HepG2 (cell line): Measurements from ENCODE around the gene PRSS1. TPM values are rescaled to one million over a fixed set of nuclear protein-coding genes. Genes with fewer than 3 reads are reported as not detected.

Experiments
- ATAC-seq: fragments of 200-7000 bp; cut with Tn5 transposase; 3 replicates; pipeline ENCODE4 v1.9.1; 2020; ENCODE audit warnings: mild to moderate bottlenecking, moderate library complexity
- BruUV-seq: library from RNA; stranded (reverse); fragments of 400-500 nt; replicated peaks from 2 replicates; lab custom pipeline; 2021; lab: Mats Ljungman, UMichigan
- CTCF ChIA-PET: fragments of 300-600 bp; formaldehyde crosslinking; extraction: SDS; loops from one replicate; lab custom pipeline; 2021; ENCODE audit warnings: low total read pairs, inconsistent platforms, low intra/inter-chr PET ratio; lab: Yijun Ruan, JAX
- POLR2A ChIA-PET: fragments of 350-600 bp; sonication (Branson Sonifier 250); formaldehyde crosslinking; loops from one replicate; lab custom pipeline; 2020; ENCODE audit warnings: antibody characterized with exemption, inconsistent platforms; lab: Yijun Ruan, JAX
- DNase-seq: peaks from one replicate; pipeline ENCODE4 v3.0.0-alpha.2; 2015; ENCODE audit warnings: low spot score
- FAIRE-seq: peaks from 3 replicates; lab custom pipeline; 2011; peaks lifted over from hg19 to GRCh38; lab: Jason Lieb, UNC
- H2AFZ ChIP-seq: one replicate; pipeline ENCODE4 v1.6.1; 2011; ENCODE audit warnings: low read length, inconsistent platforms
- H3K27ac ChIP-seq: fragments of 300-600 bp; 3 replicates; pipeline ENCODE4 v1.8.0; 2011; ENCODE audit warnings: mixed run types, mild to moderate bottlenecking, mixed read lengths, low read length, inconsistent platforms; ENCODE audit not compliant: insufficient read depth; ENCODE audit errors: extremely low read length
- H3K27me3 ChIP-seq, 2 experiments: fragments of 200-600 bp in 1 of 2; 2 replicates in 1 of 2; 3 replicates in 1 of 2; pipeline versions ENCODE4 v1.6.0 to v1.8.0; 2011; ENCODE audit warnings: low read length in 2 of 2, mild to moderate bottlenecking in 2 of 2, moderate library complexity in 2 of 2, inconsistent platforms in 1 of 2; ENCODE audit not compliant: insufficient read depth in 2 of 2, control insufficient read depth in 1 of 2
- H3K36me3 ChIP-seq, 2 experiments: fragments of 200-600 bp in 1 of 2; replicated peaks in 1 of 2; 2 replicates in 1 of 2; 3 replicates in 1 of 2; pipeline versions ENCODE4 v1.5.1 to v1.8.0; 2011; ENCODE audit warnings: low read length in 2 of 2, inconsistent platforms in 1 of 2; ENCODE audit not compliant: insufficient read depth in 2 of 2, control insufficient read depth in 1 of 2
- H3K4me1 ChIP-seq: 2 replicates; pipeline ENCODE4 v1.5.1; 2012; ENCODE audit warnings: low read length, inconsistent platforms; ENCODE audit not compliant: insufficient read depth
- H3K4me2 ChIP-seq: 2 replicates; pipeline ENCODE4 v1.6.0; 2011; ENCODE audit warnings: low read depth, low read length, inconsistent platforms
- H3K4me3 ChIP-seq, 3 experiments: fragments of 200-600 bp in 1 of 3; sonication (generic), shearing (Covaris generic) in 1 of 3; replicated peaks in 1 of 3; 2 replicates each; pipeline ENCODE4 v1.5.1; 2011 to 2016; ENCODE audit warnings: low read length in 3 of 3, inconsistent platforms in 2 of 3, low read depth in 2 of 3, mild to moderate bottlenecking in 2 of 3, control low read depth in 1 of 3, mixed read lengths in 1 of 3; ENCODE audit not compliant: insufficient read depth in 1 of 3
- H3K79me2 ChIP-seq: one replicate; pipeline ENCODE4 v1.6.1; 2011; ENCODE audit warnings: low read length, inconsistent platforms; ENCODE audit not compliant: insufficient read depth
- H3K9ac ChIP-seq: 2 replicates; pipeline ENCODE4 v1.6.0; 2011; ENCODE audit warnings: mild to moderate bottlenecking, low read depth, low read length, inconsistent platforms; ENCODE audit not compliant: insufficient read depth
- H3K9me3 ChIP-seq: 2 replicates; pipeline ENCODE4 v1.5.1; 2012; ENCODE audit warnings: mild to moderate bottlenecking, low read length
- H4K20me1 ChIP-seq: 2 replicates; pipeline ENCODE4 v1.6.0; 2011; ENCODE audit warnings: inconsistent platforms, mild to moderate bottlenecking, low read length, moderate library complexity; ENCODE audit not compliant: insufficient read depth
- BRD4 ChIP-seq: sonication (generic); formaldehyde crosslinking; IDR thresholded peaks from 2 replicates; pipeline ENCODE4 v1.4.0; 2020; ENCODE audit warnings: missing genetic modification reagents
- HNF1B ChIP-seq: sonication (generic); formaldehyde crosslinking; IDR thresholded peaks from 2 replicates; pipeline ENCODE4 v1.5.1; 2020; ENCODE audit warnings: mild to moderate bottlenecking, moderate library complexity, missing genetic modification reagents
- KLF13 ChIP-seq: sonication (generic); formaldehyde crosslinking; IDR thresholded peaks from 2 replicates; pipeline ENCODE4 v1.4.0; 2020; ENCODE audit warnings: mild to moderate bottlenecking, missing genetic modification reagents
- MAFF ChIP-seq: IDR thresholded peaks from 2 replicates; pipeline ENCODE4 v1.6.1; 2011; ENCODE audit warnings: low read depth, low read length, improper control_type of control experiment
- MAZ ChIP-seq, 2 experiments: sonication (generic) in 1 of 2; formaldehyde crosslinking in 1 of 2; IDR thresholded peaks; 2 replicates each; pipeline versions ENCODE4 v1.5.0 to v1.6.1; 2012 to 2020; ENCODE audit warnings: low read depth in 2 of 2, mild to moderate bottlenecking in 2 of 2, borderline replicate concordance in 1 of 2, improper control_type of control experiment in 1 of 2, low read length in 1 of 2, missing genetic modification reagents in 1 of 2, moderate library complexity in 1 of 2
- RAD21 ChIP-seq: fragments of 450-650 bp; formaldehyde crosslinking; IDR thresholded peaks from 2 replicates; pipeline ENCODE4 v1.5.0; 2020; ENCODE audit warnings: mild to moderate bottlenecking
- ZBTB26 ChIP-seq: IDR thresholded peaks from 2 replicates; pipeline ENCODE4 v1.6.1; 2016; ENCODE audit warnings: missing compliant biosample characterization, missing genetic modification reagents, borderline replicate concordance
- ZNF33A ChIP-seq: sonication (generic); formaldehyde crosslinking; IDR thresholded peaks from 2 replicates; pipeline ENCODE4 v1.5.1; 2020; ENCODE audit warnings: missing genetic modification reagents, mild to moderate bottlenecking, moderate library complexity, borderline replicate concordance
- ZNF775 ChIP-seq: sonication (generic); formaldehyde crosslinking; IDR thresholded peaks from 2 replicates; pipeline ENCODE4 v1.4.0; 2020; ENCODE audit warnings: missing genetic modification reagents, mild to moderate bottlenecking, moderate library complexity, borderline replicate concordance
- ZSCAN12 ChIP-seq: sonication (generic); formaldehyde crosslinking; IDR thresholded peaks from 2 replicates; pipeline ENCODE4 v1.9.0; 2021; ENCODE audit warnings: mild to moderate bottlenecking, missing genetic modification reagents
- WGBS: methylation state at CpG from one replicate; pipeline ENCODE4 v1.1.6; 2017; ENCODE audit warnings: low lambda C conversion rate; 5-methylcytosine and 5-hydroxymethylcytosine counted together
- in situ Hi-C: cut with HindIII; loops from 2 replicates; pipeline ENCODE4 v1.10.0; 2017; ENCODE audit warnings: low pct_unique_long_range_greater_than_20kb; ENCODE audit not compliant: extremely low pct_ligation_motif_present
- intact Hi-C: fragments of 100-400 bp; cut with micrococcal nuclease; formaldehyde crosslinking; loops from one replicate; pipeline ENCODE4 v1.10.0; 2022; ENCODE audit not compliant: unreplicated experiment
- polyA plus RNA-seq, 8 experiments: library from polyadenylated mRNA; depleted of rRNA in 3 of 8; stranded (reverse) in 7 of 8; unstranded in 1 of 8; fragments of >200 nt; fragmentation: Illumina TruSeq in 4 of 8; extraction: Trizol in 4 of 8; gene quantifications; 2 replicates each; pipeline versions ENCODE4 v1.2.1 to v1.2.3, GENCODE V29; 2011 to 2016; ENCODE audit warnings: low read depth in 4 of 8, missing spikeins in 1 of 8, mixed read lengths in 1 of 8; ENCODE audit not compliant: insufficient read depth in 1 of 8
- total RNA-seq, 5 experiments: library from RNA; depleted of rRNA; stranded (reverse); fragments of >200 nt; fragmentation: Illumina TruSeq; extraction: Trizol; gene quantifications; 2 replicates each; pipeline ENCODE4 v1.2.3, GENCODE V29; 2016; ENCODE audit warnings: low read depth in 1 of 5

The PRSS1 gene
- total and polyA plus RNA-seq, 2 of the 13 experiments (the other 11 are each of a cell fraction or from before 2014, with no cell fraction given) = not detected

GRCh38 chr7:142718313-142718712, 31.0 kb upstream of the PRSS1 start:
- FAIRE-seq (no peak), DNase-seq (no peak), ATAC-seq (no peak)
- ChIA-PET CTCF (no interaction called here), POLR2A (no interaction called here)
- BruUV-seq = no TSS peak
- TF ChIP-seq HNF1B (CRISPR knock-in tag) (no peak), ZNF33A (no peak), ZNF775 (CRISPR knock-in tag) (no peak), ZBTB26 (no peak), RAD21 (CRISPR knock-in tag) (no peak), MAFF (no peak), MAZ (IDR thresholded peaks at IDR 0.05; ENCODE audit: borderline replicate concordance, low read depth, low read length) (no peak), MAZ (CRISPR knock-in tag; IDR thresholded peaks at IDR 0.05; ENCODE audit: low read depth) (no peak), KLF13 (CRISPR knock-in tag) (no peak), ZSCAN12 (CRISPR knock-in tag) (no peak), BRD4 (CRISPR knock-in tag) (no peak)
- H3K4me1 ChIP-seq = no peaks in the 10 kb centered on the region
- H4K20me1 ChIP-seq = no peaks in the 10 kb centered on the region
- no peak overlapping the region for H3K9ac ChIP-seq
- in situ Hi-C loops = no loop called here
- H3K79me2 ChIP-seq = no peaks in the 10 kb centered on the region
- no peak overlapping the region for H3K4me2 ChIP-seq
- no peaks in the 10 kb centered on the region for H3K9me3 ChIP-seq
- H3K27me3 ChIP-seq = peaks cover 0 to 20% of the 10 kb centered on the region in 2 experiments; a peak in 1 of 5 replicates
- no peaks in the 10 kb centered on the region for H3K36me3 ChIP-seq
- 3% methylated on average over 1 of the region's 1 CpG for WGBS
- H3K4me3 ChIP-seq = no peak overlapping the region
- intact Hi-C loops = no loop called here
- no peak overlapping the region for H3K27ac ChIP-seq
- H2AFZ ChIP-seq = no peak overlapping the region
